ENCODE measurements around the gene BMP4. TPM values are rescaled to one million over a fixed set of nuclear protein-coding genes. Genes with fewer than 3 reads are reported as not detected.

Gene BMP4
- total RNA-seq, 1 experiment from 2014 or later: 12.2 TPM

- Mint-ChIP-seq H3K27ac (no peak overlapping the region), H3K9me3 (no peaks in the 10 kb centered on the region; a peak in 1 of 5 replicates), H3K4me1 (peaks cover 66 to 70% of the 10 kb centered on the region in 2 experiments), H3K27me3 (ENCODE audit: low read depth) (peaks cover 73% of the 10 kb centered on the region), H3K4me3 (no peak overlapping the region), H3K36me3 (ENCODE audit: insufficient read depth in 1 of 3, low read depth in 3 of 3) (peaks cover 6 to 35% (median 25%) of the 10 kb centered on the region in 3 experiments; a peak in 5 of 7 replicates)
- H3K23me2 ChIP-seq (ENCODE audit: insufficient read length, low read depth, low read length, poor library complexity, severe bottlenecking): peaks cover 30% of the 10 kb centered on the region
- H2AK5ac ChIP-seq (ENCODE audit: insufficient read length, low read length): no peak overlapping the region
- H3T11ph ChIP-seq (ENCODE audit: low read length): no peak overlapping the region
- H2AFZ ChIP-seq (ENCODE audit: low read length): no peak overlapping the region
- no peak overlapping the region for H2BK20ac ChIP-seq (ENCODE audit: low read depth, low read length, poor library complexity, severe bottlenecking)
- no peaks in the 10 kb centered on the region for H3K79me2 ChIP-seq (ENCODE audit: insufficient read depth, low read length)
- DNase-seq: no peak
- TF ChIP-seq, protein P1, sequence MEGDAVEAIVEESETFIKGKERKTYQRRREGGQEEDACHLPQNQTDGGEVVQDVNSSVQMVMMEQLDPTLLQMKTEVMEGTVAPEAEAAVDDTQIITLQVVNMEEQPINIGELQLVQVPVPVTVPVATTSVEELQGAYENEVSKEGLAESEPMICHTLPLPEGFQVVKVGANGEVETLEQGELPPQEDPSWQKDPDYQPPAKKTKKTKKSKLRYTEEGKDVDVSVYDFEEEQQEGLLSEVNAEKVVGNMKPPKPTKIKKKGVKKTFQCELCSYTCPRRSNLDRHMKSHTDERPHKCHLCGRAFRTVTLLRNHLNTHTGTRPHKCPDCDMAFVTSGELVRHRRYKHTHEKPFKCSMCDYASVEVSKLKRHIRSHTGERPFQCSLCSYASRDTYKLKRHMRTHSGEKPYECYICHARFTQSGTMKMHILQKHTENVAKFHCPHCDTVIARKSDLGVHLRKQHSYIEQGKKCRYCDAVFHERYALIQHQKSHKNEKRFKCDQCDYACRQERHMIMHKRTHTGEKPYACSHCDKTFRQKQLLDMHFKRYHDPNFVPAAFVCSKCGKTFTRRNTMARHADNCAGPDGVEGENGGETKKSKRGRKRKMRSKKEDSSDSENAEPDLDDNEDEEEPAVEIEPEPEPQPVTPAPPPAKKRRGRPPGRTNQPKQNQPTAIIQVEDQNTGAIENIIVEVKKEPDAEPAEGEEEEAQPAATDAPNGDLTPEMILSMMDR (conservative IDR thresholded peaks at IDR 0.05): no peak
- no peak overlapping the region for H3K9ac ChIP-seq (ENCODE audit: extremely low read depth, insufficient read length, low read length)
- H2BK120ac ChIP-seq (ENCODE audit: low read depth, low read length, poor library complexity, severe bottlenecking): no peak overlapping the region
- H3K4me2 ChIP-seq (ENCODE audit: insufficient read depth, insufficient read length, low read length): no peak overlapping the region
- H4K20me1 ChIP-seq (ENCODE audit: control insufficient read depth, insufficient read depth, insufficient read length): no peaks in the 10 kb centered on the region
- no peaks in the 10 kb centered on the region for H3K79me1 ChIP-seq (ENCODE audit: insufficient read depth, low read depth, low read length, poor library complexity, severe bottlenecking)
- H3K27ac ChIP-seq (ENCODE audit: insufficient read length, low read depth, low read length): no peak overlapping the region
- no peak overlapping the region for H3K18ac ChIP-seq (ENCODE audit: insufficient read length, low read depth, low read length)
- H3K23ac ChIP-seq (ENCODE audit: insufficient read length, low read depth, low read length): no peak overlapping the region
- H3K9me3 ChIP-seq (ENCODE audit: control insufficient read depth, low read depth, low read length): no peaks in the 10 kb centered on the region
- H2BK5ac ChIP-seq (ENCODE audit: insufficient read length, low read length): no peak overlapping the region
- no peak overlapping the region for H2BK12ac ChIP-seq (ENCODE audit: insufficient read length, low read depth, low read length)
- peaks cover 44% of the 10 kb centered on the region; the same call in 1 of the 2 replicates for H3K27me3 ChIP-seq (ENCODE audit: insufficient read depth, low read length)
- no peak overlapping the region for H4K5ac ChIP-seq (ENCODE audit: insufficient read length, low read depth, low read length)
- H2BK15ac ChIP-seq (ENCODE audit: low read depth, low read length): no peak overlapping the region
- no peak overlapping the region for H3K14ac ChIP-seq (ENCODE audit: insufficient read depth, low read length)
- H3K4me1 ChIP-seq (ENCODE audit: insufficient read depth, low read length): peaks cover 17% of the 10 kb centered on the region; the same call in 1 of the 2 replicates
- no peak overlapping the region for H4K91ac ChIP-seq (ENCODE audit: insufficient read length, low read depth, low read length)
- no CpG with 5 or more reads among the region's 6 CpGs for WGBS (ENCODE audit: extremely low coverage, insufficient read length, low lambda C conversion rate)
- no peak overlapping the region for H3K56ac ChIP-seq (ENCODE audit: insufficient read length, low read depth, low read length)
- H4K8ac ChIP-seq (replicated peaks; ENCODE audit: insufficient read length, low read depth, low read length): no peak overlapping the region
- H3K4ac ChIP-seq (ENCODE audit: low read depth, low read length): no peak overlapping the region
Measured at GRCh38 chr14:53948205-53948884, 8.3 kb downstream of the BMP4 start.

Data from H9 (cell line).